CD4-positive, alpha-beta T cell treated with Interleukin-17A for 4 hours (primary cell): Measurements from ENCODE around the gene TRIM63.

Experiments used
- DNase-seq: peaks from one replicate; pipeline ENCODE4 v3.0.0-alpha.2; 2020; ENCODE audit warnings: mixed read lengths

The TRIM63 gene

DNA sequence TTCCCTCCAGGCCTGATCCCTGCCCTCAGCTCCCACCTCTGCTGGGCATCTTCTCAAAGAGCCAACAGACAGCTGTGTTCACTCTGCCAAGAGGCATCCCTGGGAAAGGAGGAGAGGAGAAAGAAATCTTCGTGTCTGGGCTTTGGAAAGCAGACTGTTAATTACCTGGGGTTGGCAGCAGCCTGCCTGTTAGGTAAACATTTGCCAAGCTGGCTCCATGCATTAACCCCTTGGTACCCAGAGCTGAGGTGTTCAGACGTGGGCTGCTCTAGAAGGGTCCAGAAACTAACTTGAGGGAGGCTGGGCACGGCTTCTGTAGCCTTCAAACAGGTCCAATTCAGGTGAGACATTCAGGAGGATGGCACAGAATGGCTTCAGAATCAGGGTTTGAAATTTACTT lies 54.6 kb downstream of the TRIM63 start:
- no peak for DNase-seq

DNA sequence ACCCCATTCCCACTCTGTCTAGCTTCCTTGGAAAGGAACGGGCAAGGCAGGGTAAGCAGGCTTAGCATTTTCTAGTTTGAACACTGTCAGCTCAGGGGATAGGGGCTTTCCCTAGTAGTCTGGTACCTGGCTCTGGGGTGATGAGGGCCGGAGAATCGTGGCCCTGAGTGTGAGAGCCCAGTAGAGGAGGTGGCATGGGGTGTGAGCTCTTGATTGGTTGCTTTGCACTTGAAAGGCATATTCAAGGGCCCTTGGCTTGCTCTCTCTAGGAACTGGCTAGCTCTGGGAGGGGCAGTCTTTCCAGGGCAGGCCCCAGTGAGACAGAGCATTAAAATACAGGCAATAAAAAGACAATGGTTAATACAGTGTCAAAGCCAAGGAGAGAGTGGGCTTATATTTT lies 56.6 kb downstream of the TRIM63 start:
- no peak for DNase-seq

DNA sequence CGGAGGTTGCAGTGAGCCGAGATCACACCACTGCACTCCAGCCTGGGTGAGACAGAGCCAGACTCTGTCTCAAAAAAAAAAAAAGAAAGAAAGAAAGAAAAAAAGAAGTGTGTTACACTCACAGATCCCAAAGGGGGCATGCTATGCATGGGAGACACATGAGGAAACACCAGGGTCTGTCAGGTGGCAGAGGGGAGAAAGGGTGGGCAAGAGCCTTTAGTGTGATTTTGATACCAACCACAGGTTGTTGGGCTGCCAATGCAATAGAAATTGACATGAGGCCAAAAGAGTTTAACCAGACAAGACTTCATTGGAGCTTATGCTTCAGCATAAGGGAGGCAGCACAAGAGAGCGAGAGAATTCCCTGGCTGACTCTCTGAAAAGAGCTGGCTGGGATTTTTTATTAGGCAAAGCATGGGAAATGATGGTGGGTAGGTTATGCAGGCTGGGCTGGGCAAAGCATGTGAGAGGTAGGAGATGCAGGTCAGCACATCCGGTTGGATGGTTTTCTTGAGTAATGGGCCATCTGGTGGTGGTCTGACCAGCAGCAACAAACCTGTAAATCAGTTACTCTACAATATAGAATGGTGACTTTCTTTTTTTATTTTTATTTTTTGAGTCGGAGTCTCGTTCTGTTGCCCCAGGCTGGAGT lies 57.5 kb downstream of the TRIM63 start:
- DNase-seq: no peak

DNA sequence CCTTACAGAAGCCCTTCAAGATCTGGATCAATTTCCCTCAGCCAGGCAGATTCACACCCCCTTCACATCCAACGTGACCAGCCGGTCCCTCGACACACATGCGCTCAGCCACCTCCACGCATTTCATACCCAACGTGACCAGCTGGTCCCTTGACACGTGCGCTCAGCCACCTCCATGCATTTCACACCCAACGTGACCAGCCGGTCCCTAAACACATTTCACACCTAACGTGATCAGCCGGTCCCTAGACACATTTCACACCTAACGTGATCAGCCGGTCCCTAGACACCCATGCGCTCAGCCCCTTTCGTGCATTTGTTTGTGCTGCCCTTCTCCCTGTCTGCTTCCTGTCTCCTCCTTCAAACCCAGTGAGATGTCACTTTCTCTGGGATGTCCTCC lies 60.7 kb downstream of the TRIM63 start:
- DNase-seq: no peak

DNA sequence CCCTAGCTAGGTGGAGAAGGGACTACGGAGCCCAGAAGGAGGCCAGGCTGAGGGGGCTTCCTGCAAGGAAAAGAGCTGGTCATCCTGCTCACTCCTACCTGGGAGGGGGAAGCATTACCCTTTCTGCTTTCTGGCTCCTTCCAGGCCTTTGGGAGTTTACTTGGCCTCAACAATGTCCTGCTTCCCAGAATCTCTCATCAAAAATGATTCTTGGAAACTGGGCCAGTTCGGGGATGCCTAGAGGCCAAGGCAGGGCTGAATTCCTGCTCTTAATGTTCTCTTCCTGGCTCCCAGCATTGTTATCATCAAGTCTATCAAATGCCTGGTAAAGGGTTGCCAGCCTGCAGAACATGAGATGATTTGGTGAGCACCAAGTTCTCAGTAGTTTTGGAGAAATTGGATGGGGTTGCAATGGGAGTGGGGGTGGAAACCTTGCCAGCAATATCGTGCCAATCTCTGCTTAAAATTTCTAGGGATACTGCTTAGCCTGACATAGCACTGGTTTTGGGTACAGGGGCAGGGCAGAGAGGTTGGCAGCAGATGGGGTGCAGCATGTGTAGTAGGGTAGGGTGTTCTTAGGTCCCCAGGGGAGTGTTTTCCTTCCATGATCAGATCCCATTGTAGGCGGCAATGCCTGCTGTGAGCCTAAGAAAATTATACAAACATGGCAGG lies 61.9 kb downstream of the TRIM63 start:
- DNase-seq: no peak

DNA sequence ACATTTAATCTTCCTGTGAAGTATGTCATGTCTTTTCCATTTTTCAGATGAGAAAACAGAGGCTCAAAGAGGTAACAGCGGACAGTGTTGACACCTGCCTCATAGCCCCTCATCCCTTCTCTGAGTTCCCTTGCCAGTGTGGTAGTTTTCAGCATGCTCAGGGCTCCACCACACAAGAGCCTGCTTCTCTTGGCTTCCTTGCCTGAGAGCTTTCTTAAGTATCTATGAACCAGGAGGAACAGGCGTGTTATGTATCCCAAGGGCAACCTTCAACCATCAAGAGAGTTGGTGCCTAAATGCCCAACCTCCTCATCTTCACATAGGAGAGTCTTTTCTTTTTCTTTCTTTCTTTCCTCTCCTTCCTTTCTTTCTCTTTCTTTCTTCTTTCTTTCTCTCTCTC lies 63.7 kb downstream of the TRIM63 start:
- DNase-seq: no peak

DNA sequence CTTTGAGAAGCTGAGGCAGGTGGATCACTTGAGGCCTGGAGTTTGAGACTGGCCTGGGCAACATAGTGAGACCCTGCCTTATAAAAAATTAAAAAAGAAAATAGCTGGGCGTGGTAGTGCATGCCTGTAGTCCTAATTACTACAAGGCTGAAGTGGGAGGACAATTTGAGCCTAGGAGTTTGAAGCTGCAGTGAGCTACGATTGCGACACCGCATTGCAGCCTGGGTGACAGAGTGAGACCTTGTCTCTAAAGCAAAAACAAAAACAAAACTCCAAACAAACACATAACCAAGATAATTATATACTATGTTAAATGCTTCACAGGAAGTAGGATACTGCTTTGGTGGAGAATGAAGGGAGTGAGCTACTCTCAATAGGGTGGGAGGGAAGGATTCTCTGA lies 64.2 kb downstream of the TRIM63 start:
- no peak for DNase-seq
